Mesendoderm (in vitro differentiated cells): ENCODE measurements around the gene URB2.

ENCODE experiments used
- DNase-seq: peaks from one replicate; pipeline ENCODE4 v3.0.0; 2013
- H2AK5ac ChIP-seq: 2 replicates; pipeline ENCODE4 v1.6.1; 2013; ENCODE audit warnings: low read length, inconsistent platforms
- H2BK120ac ChIP-seq: 2 replicates; pipeline ENCODE4 v1.6.1; 2013; ENCODE audit warnings: low read depth, mild to moderate bottlenecking, low read length, moderate library complexity, mixed read lengths
- H2BK15ac ChIP-seq: replicated peaks from 2 replicates; pipeline ENCODE4 v1.6.1; 2013; ENCODE audit warnings: low read depth, mild to moderate bottlenecking, moderate library complexity
- H2BK5ac ChIP-seq: 2 replicates; pipeline ENCODE4 v1.6.1; 2013; ENCODE audit warnings: low read length, inconsistent platforms
- H3K18ac ChIP-seq: 2 replicates; pipeline ENCODE4 v1.6.1; 2013; ENCODE audit warnings: mild to moderate bottlenecking, low read length, mixed read lengths
- H3K23ac ChIP-seq: one replicate; pipeline ENCODE4 v1.6.1; 2013; ENCODE audit warnings: low read length
- H3K27ac ChIP-seq: 2 replicates; pipeline ENCODE4 v1.5.1; 2013; ENCODE audit warnings: low read depth, mild to moderate bottlenecking, inconsistent platforms, low read length, moderate library complexity
- H3K27me3 ChIP-seq: 2 replicates; pipeline ENCODE4 v1.6.1; 2013; ENCODE audit warnings: low read length, control low read depth, mild to moderate bottlenecking, inconsistent platforms; ENCODE audit not compliant: insufficient read depth, poor library complexity
- H3K36me3 ChIP-seq: 2 replicates; pipeline ENCODE4 v1.6.1; 2013; ENCODE audit warnings: low read length, inconsistent platforms; ENCODE audit not compliant: control insufficient read depth, insufficient read depth
- H3K4ac ChIP-seq: one replicate; pipeline ENCODE4 v1.6.1; 2013; ENCODE audit warnings: low read depth, mild to moderate bottlenecking, low read length, moderate library complexity
- H3K4me1 ChIP-seq: 2 replicates; pipeline ENCODE4 v1.6.1; 2013; ENCODE audit warnings: low read depth, low read length, inconsistent platforms; ENCODE audit not compliant: control insufficient read depth
- H3K4me2 ChIP-seq: 2 replicates; pipeline ENCODE4 v1.6.1; 2013; ENCODE audit warnings: low read length
- H3K4me3 ChIP-seq: 2 replicates; pipeline ENCODE4 v1.5.1; 2013; ENCODE audit warnings: mild to moderate bottlenecking, low read length
- H3K56ac ChIP-seq: one replicate; pipeline ENCODE4 v1.6.1; 2013; ENCODE audit warnings: low read length
- H3K79me1 ChIP-seq: 2 replicates; pipeline ENCODE4 v1.6.1; 2013; ENCODE audit warnings: low read length, inconsistent platforms
- H3K79me2 ChIP-seq: 2 replicates; pipeline ENCODE4 v1.6.1; 2013; ENCODE audit warnings: mild to moderate bottlenecking, low read length; ENCODE audit not compliant: control insufficient read depth, insufficient read depth
- H3K9ac ChIP-seq: 2 replicates; pipeline ENCODE4 v1.6.1; 2013; ENCODE audit warnings: low read length, inconsistent platforms
- H4K5ac ChIP-seq: one replicate; pipeline ENCODE4 v1.6.1; 2013; ENCODE audit warnings: low read length
- H4K8ac ChIP-seq: one replicate; pipeline ENCODE4 v1.6.1; 2013; ENCODE audit warnings: low read depth, mild to moderate bottlenecking, control low read depth, low read length, moderate library complexity
- WGBS: extraction: QIAGEN DNeasy Blood & Tissue Kit; methylation state at CpG from one replicate; pipeline ENCODE4 v1.1.7; 2013; ENCODE audit warnings: low lambda C conversion rate, missing lambda C conversion rate; ENCODE audit not compliant: insufficient coverage; ENCODE audit errors: extremely low coverage; 5-methylcytosine and 5-hydroxymethylcytosine counted together

The URB2 gene

DNA sequence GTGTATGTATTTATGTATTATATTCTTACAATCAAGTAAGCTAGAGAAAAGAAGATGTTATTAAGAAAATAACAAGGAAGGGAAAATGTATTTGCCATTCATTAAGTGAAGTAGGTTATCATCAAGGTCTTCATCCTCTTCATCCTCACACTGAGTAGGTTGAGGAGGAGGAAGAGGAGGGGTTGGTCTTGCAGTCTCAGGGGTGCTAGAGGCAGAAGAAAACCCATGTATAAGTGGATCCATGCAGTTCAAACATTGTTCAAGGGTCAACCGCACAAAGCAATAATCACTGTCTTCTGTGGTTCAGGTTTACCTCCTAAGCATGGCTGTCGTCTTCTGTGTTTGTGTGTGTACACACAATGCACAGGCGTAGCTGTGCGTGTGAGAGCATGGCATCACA lies 16.9 kb downstream of the URB2 start:
- H3K4me3 ChIP-seq = no peak overlapping the region
- H3K23ac ChIP-seq = no peak overlapping the region
- H2BK5ac ChIP-seq = no peak overlapping the region
- DNase-seq = no peak
- H2BK120ac ChIP-seq = no peak overlapping the region
- no CpG with 5 or more reads among the region's 4 CpGs for WGBS
- H3K27me3 ChIP-seq = no peaks in the 10 kb centered on the region
- no peak overlapping the region for H3K4me2 ChIP-seq
- H3K79me2 ChIP-seq = peaks cover 18% of the 10 kb centered on the region
- H3K4ac ChIP-seq = no peak overlapping the region
- no peak overlapping the region for H3K27ac ChIP-seq
- peaks cover 21% of the 10 kb centered on the region for H3K79me1 ChIP-seq
- H4K5ac ChIP-seq = no peak overlapping the region
- no peak overlapping the region for H2BK15ac ChIP-seq
- H3K36me3 ChIP-seq = peaks cover 23% of the 10 kb centered on the region
- no peak overlapping the region for H3K18ac ChIP-seq
- H4K8ac ChIP-seq = no peak overlapping the region
- no peak overlapping the region for H3K56ac ChIP-seq
- no peak overlapping the region for H3K9ac ChIP-seq
- H2AK5ac ChIP-seq = no peak overlapping the region
- H3K4me1 ChIP-seq = no peaks in the 10 kb centered on the region

DNA sequence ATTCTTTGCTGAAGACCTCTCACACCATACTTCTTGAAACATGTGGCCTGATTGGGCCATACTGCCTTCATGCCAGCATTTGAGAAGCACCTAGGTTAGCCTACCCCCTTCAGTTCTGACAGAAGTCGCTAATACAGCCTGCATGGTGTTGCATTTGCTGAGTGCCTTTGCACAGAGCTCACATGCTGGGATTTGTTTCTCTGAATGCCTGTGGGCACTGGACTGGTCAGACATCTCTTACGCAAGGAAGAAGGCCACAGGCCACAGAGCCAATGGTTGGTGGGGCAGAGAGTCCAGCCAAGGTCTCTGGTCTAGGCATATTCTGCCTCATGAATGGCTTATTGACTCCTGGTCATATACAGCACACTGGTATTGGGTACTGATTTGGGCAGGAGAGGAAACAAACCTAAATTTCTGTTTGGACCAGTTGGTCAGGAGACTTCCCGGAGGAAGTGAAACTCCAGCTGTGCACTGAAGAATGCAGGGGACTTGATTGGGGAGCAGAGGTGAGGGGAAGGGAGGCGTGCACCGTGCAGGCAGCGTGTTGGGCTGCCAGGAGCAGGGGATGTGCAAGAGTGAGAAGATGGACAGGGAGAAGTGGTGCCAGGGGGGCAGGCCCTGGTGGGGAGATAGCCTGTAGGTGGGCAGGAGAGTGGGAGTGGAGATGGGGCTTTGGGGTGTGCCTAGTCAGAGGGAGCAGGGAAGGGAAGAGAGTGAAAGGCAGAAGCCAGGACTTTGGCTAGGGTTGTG lies 18.1 kb downstream of the URB2 start:
- Histone ChIP-seq H2AK5ac (no peak overlapping the region), H3K4me3 (no peak overlapping the region), H3K23ac (no peak overlapping the region), H3K18ac (no peak overlapping the region), H3K4ac (no peak overlapping the region), H3K56ac (no peak overlapping the region), H2BK120ac (no peak overlapping the region), H2BK15ac (no peak overlapping the region), H4K8ac (no peak overlapping the region), H3K79me1 (peaks cover 21% of the 10 kb centered on the region), H4K5ac (no peak overlapping the region), H3K27ac (no peak overlapping the region), H3K9ac (no peak overlapping the region), H3K79me2 (peaks cover 15% of the 10 kb centered on the region), H3K27me3 (no peaks in the 10 kb centered on the region), H3K4me1 (no peaks in the 10 kb centered on the region), H3K36me3 (peaks cover 25% of the 10 kb centered on the region), H3K4me2 (no peak overlapping the region), H2BK5ac (no peak overlapping the region)
- DNase-seq = no peak
- no CpG with 5 or more reads among the region's 6 CpGs for WGBS

DNA sequence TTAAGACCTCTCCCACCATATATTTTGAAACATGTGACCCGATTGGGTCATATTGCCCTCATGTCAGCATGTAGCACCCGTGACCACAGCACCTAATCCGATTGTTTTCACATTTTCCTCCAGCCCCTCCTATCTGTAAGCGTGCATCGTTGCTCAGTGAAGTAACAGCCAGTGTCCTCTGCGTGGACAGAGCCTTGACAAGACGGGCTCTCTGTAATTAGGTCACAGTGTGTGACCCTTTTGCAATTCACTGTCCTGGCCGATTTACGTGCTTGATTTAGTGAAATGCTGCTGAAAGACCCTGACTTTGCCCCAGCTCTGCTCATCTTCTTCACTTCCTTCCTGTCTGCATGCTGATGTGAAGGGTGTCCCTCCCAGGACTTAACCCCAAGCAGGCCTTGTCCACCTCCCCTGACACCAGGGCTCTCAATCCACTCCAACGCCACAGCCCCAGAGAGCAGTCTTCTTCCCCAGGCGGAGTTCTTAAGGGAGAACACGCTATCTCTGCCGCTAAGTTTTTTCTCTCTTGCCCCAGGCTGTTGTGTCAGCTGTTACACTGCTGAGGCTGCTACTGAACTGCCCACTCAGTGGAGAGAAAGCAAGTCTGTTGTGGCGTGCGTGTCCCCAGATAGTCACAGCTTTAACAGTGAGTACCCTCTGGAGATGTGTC lies 19.4 kb downstream of the URB2 start:
- Histone ChIP-seq H4K8ac (no peak overlapping the region), H3K36me3 (peaks cover 24% of the 10 kb centered on the region), H2BK5ac (no peak overlapping the region), H3K79me1 (peaks cover 21% of the 10 kb centered on the region), H2AK5ac (no peak overlapping the region), H3K79me2 (peaks cover 9% of the 10 kb centered on the region), H3K4me1 (no peaks in the 10 kb centered on the region), H3K56ac (no peak overlapping the region), H3K4me2 (no peak overlapping the region), H3K27ac (no peak overlapping the region), H3K4me3 (no peak overlapping the region), H3K27me3 (no peaks in the 10 kb centered on the region), H3K9ac (no peak overlapping the region), H3K23ac (no peak overlapping the region), H2BK120ac (no peak overlapping the region), H3K18ac (no peak overlapping the region), H2BK15ac (no peak overlapping the region), H3K4ac (no peak overlapping the region), H4K5ac (no peak overlapping the region)
- no CpG with 5 or more reads among the region's 15 CpGs for WGBS
- no peak for DNase-seq

DNA sequence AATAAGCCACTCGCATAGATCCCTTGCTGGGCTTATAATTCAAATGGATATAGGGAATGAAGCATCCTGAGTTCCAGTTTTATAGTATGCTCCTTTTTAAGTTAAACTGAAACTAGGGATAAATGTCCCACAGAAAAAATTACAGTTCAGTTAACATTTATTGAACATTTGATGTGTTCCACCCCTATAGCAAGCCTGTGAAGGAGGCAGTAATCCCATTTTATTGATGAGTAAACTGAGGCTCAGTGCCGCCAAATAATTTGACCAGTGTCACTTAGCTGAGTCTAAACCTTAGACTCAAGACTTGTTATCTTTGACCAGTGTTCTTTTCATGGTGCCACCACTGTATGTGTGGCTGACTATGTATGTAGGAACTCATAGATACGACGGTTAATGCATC lies 22.4 kb downstream of the URB2 start:
- no peak overlapping the region for H2BK5ac ChIP-seq
- no peak overlapping the region for H3K4me3 ChIP-seq
- H3K18ac ChIP-seq = no peak overlapping the region
- H2AK5ac ChIP-seq = no peak overlapping the region
- H3K27ac ChIP-seq = no peak overlapping the region
- H3K4me2 ChIP-seq = no peak overlapping the region
- H3K27me3 ChIP-seq = no peaks in the 10 kb centered on the region
- no peaks in the 10 kb centered on the region for H3K79me2 ChIP-seq
- no peak overlapping the region for H3K23ac ChIP-seq
- H3K4me1 ChIP-seq = no peaks in the 10 kb centered on the region
- H3K4ac ChIP-seq = no peak overlapping the region
- H3K79me1 ChIP-seq = peaks cover 10% of the 10 kb centered on the region
- peaks cover 21% of the 10 kb centered on the region for H3K36me3 ChIP-seq
- no peak overlapping the region for H3K56ac ChIP-seq
- H3K9ac ChIP-seq = no peak overlapping the region
- DNase-seq = no peak
- no peak overlapping the region for H2BK120ac ChIP-seq
- no CpG with 5 or more reads among the region's 4 CpGs for WGBS
- H4K8ac ChIP-seq = no peak overlapping the region
- no peak overlapping the region for H4K5ac ChIP-seq
- no peak overlapping the region for H2BK15ac ChIP-seq

DNA sequence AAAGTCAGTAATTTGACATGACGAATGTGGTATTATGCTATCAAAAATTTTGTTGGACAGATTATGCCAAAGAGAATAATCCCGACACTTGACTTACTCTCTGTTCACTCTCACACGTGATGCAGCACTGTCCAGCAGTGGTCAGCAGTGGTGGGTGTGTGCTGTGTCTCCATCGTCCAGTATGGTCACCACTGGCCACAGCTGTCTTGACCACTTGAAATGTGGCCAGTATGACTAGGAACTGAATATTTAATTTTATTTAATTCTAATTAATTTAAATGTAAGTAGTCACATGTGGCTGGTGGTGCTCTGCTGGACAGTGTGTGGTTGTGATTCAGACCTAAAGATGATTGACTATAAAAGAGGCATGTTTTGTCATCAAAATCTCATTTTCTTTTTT lies 24.0 kb downstream of the URB2 start:
- no peak overlapping the region for H2BK5ac ChIP-seq
- H2BK120ac ChIP-seq = no peak overlapping the region
- peaks cover 15% of the 10 kb centered on the region for H3K36me3 ChIP-seq
- no CpG with 5 or more reads among the region's 4 CpGs for WGBS
- H3K4me1 ChIP-seq = no peaks in the 10 kb centered on the region
- no peak overlapping the region for H3K27ac ChIP-seq
- no peak overlapping the region for H3K4me2 ChIP-seq
- no peak overlapping the region for H4K8ac ChIP-seq
- no peak overlapping the region for H3K18ac ChIP-seq
- no peak overlapping the region for H3K23ac ChIP-seq
- peaks cover 3% of the 10 kb centered on the region for H3K79me1 ChIP-seq
- DNase-seq = no peak
- no peak overlapping the region for H4K5ac ChIP-seq
- no peaks in the 10 kb centered on the region for H3K79me2 ChIP-seq
- no peak overlapping the region for H2BK15ac ChIP-seq
- H3K4ac ChIP-seq = no peak overlapping the region
- no peaks in the 10 kb centered on the region for H3K27me3 ChIP-seq
- H2AK5ac ChIP-seq = no peak overlapping the region
- H3K56ac ChIP-seq = no peak overlapping the region
- H3K4me3 ChIP-seq = no peak overlapping the region
- no peak overlapping the region for H3K9ac ChIP-seq
